Brain microvascular endothelial cell (primary cell): ENCODE data around the gene NEK10.

ENCODE experiments used
- DNase-seq: peaks from one replicate; pipeline ENCODE4 v3.0.0-alpha.2; 2020
- H3K27ac ChIP-seq: fragments of 250-450 bp; sonication (Bioruptor Pico); 2 replicates; pipeline ENCODE4 v1.5.1; 2020; ENCODE audit warnings: mild to moderate bottlenecking, moderate library complexity
- H3K27me3 ChIP-seq: fragments of 250-450 bp; sonication (Bioruptor Pico); replicated peaks from 2 replicates; pipeline ENCODE4 v1.5.1; 2020; ENCODE audit warnings: mild to moderate bottlenecking
- H3K36me3 ChIP-seq: fragments of 250-450 bp; sonication (Bioruptor Pico); replicated peaks from 2 replicates; pipeline ENCODE4 v1.5.1; 2020; ENCODE audit warnings: mild to moderate bottlenecking
- H3K4me3 ChIP-seq: 2 replicates; pipeline ENCODE4 v1.5.1; 2011; ENCODE audit warnings: low read depth, mild to moderate bottlenecking, control low read depth, low read length, moderate library complexity
- CTCF ChIP-seq: IDR thresholded peaks from 2 replicates; pipeline ENCODE4 v1.5.1; 2011; ENCODE audit warnings: low read depth, mild to moderate bottlenecking, moderate library complexity, low read length, control low read depth, inconsistent platforms; ENCODE audit errors: missing control alignments
- in situ Hi-C: cut with HindIII; loops from 2 replicates; pipeline ENCODE4 v1.10.0; 2017; ENCODE audit warnings: low sequenced_read_pairs, low pct_ligation_motif_present

NEK10 gene

GRCh38 chr3:27072810-27073651 lies 296.2 kb downstream of the NEK10 start:
- no peak overlapping the region for H3K27ac ChIP-seq
- H3K36me3 ChIP-seq, result no peaks in the 10 kb centered on the region
- H3K4me3 ChIP-seq, result no peak overlapping the region
- in situ Hi-C loops, result no loop called here
- TF ChIP-seq CTCF, result no peak
- H3K27me3 ChIP-seq, result no peaks in the 10 kb centered on the region
- DNase-seq, result no peak

GRCh38 chr3:27060336-27060735 lies 308.8 kb downstream of the NEK10 start:
- no peak for DNase-seq
- no peak overlapping the region for H3K27ac ChIP-seq
- TF ChIP-seq CTCF, result no peak
- no peaks in the 10 kb centered on the region for H3K36me3 ChIP-seq
- H3K4me3 ChIP-seq, result no peak overlapping the region
- in situ Hi-C loops, result no loop called here
- H3K27me3 ChIP-seq, result no peaks in the 10 kb centered on the region
